ENCODE data around the gene LPP. TPM values are rescaled to one million over a fixed set of nuclear protein-coding genes. Genes with fewer than 3 reads are reported as not detected.

Gene LPP
- total RNA-seq, 1 donor: 92.1 TPM

- H3K4me3 ChIP-seq (ENCODE audit: low read depth, low read length): no peak overlapping the region
- no peak for DNase-seq (ENCODE audit: low read depth)
- no peak for TF ChIP-seq CTCF (IDR thresholded peaks at IDR 0.05; ENCODE audit: insufficient read depth, low read length)
Measured at GRCh38 chr3:188196232-188196990, 42.5 kb downstream of the LPP start.

GRCh38 chr3:188197388-188197847, 43.5 kb downstream of the LPP start:
- DNase-seq (ENCODE audit: low read depth): no peak
- no peak for TF ChIP-seq CTCF (IDR thresholded peaks at IDR 0.05; ENCODE audit: insufficient read depth, low read length)
- H3K4me3 ChIP-seq (ENCODE audit: low read depth, low read length): no peak overlapping the region

GRCh38 chr3:188198001-188198400, 44.0 kb downstream of the LPP start:
- no peak for TF ChIP-seq CTCF (IDR thresholded peaks at IDR 0.05; ENCODE audit: insufficient read depth, low read length)
- H3K4me3 ChIP-seq (ENCODE audit: low read depth, low read length): no peak overlapping the region
- no peak for DNase-seq (ENCODE audit: low read depth)

- no peak for TF ChIP-seq CTCF (IDR thresholded peaks at IDR 0.05; ENCODE audit: insufficient read depth, low read length)
- peak; percentile 30 for DNase-seq (ENCODE audit: low read depth)
Measured at GRCh38 chr3:188198760-188199327, 44.9 kb downstream of the LPP start.

GRCh38 chr3:188199386-188199785, 45.4 kb downstream of the LPP start:
- no peak for TF ChIP-seq CTCF (IDR thresholded peaks at IDR 0.05; ENCODE audit: insufficient read depth, low read length)
- DNase-seq (ENCODE audit: low read depth): no peak
- no peak overlapping the region for H3K4me3 ChIP-seq (ENCODE audit: low read depth, low read length)

More at GRCh38 chr3:188198760-188199327, 44.9 kb downstream of the LPP start:
- H3K4me3 ChIP-seq (ENCODE audit: low read depth, low read length): no peak overlapping the region

- DNase-seq (ENCODE audit: low read depth): no peak
- TF ChIP-seq CTCF (IDR thresholded peaks at IDR 0.05; ENCODE audit: insufficient read depth, low read length): no peak
- H3K4me3 ChIP-seq (ENCODE audit: low read depth, low read length): no peak overlapping the region
Measured at GRCh38 chr3:188200481-188200880, 46.5 kb downstream of the LPP start.

Measured in fibroblast of the aortic adventitia (primary cell).